Right renal pelvis (tissue), 4 donors: ENCODE measurements around the gene PER3. TPM values are rescaled to one million over a fixed set of nuclear protein-coding genes. Genes with fewer than 3 reads are reported as not detected.
"Not testable (repeated sequence)": the region's sequence is repeated elsewhere in the genome, so short reads cannot be mapped to it uniquely, and the experiment has no call there.

ENCODE experiments used
- DNase-seq, 4 donors: peaks; one replicate each; pipeline ENCODE4 v3.0.0-alpha.2; 2013; ENCODE audit warnings: low read depth in 4 of 4, low spot score in 3 of 4, missing footprints in 1 of 4
- polyA plus RNA-seq, 4 donors: library from polyadenylated mRNA; unstranded; fragments of 120-200 nt; gene quantifications; one replicate each; pipeline ENCODE4 v1.2.1, GENCODE V29; 2013; ENCODE audit not compliant: insufficient read length in 4 of 4

The PER3 gene
- polyA plus RNA-seq, 4 donors: 11.9 to 14.4 (median 13.0) TPM

GRCh38 chr1:7777591-7777990 lies 6.5 kb upstream of the PER3 start:
- DNase-seq: no peak

GRCh38 chr1:7778133-7778628 lies 5.9 kb upstream of the PER3 start:
- no peak for DNase-seq

- no peak for DNase-seq
Observed at GRCh38 chr1:7780976-7781375, 3.1 kb upstream of the PER3 start.

- DNase-seq: no peak
Observed at GRCh38 chr1:7781501-7781900, 2.6 kb upstream of the PER3 start.

GRCh38 chr1:7781923-7782495 lies 2.1 kb upstream of the PER3 start:
- no peak for DNase-seq

GRCh38 chr1:7783178-7783711 lies 846 bp upstream of the PER3 start:
- DNase-seq: no peak

- DNase-seq: no peak
Observed at GRCh38 chr1:7784492-7785071, 491 bp downstream of the PER3 start.

- no peak for DNase-seq
Observed at GRCh38 chr1:7785108-7785507, 1.0 kb downstream of the PER3 start.

GRCh38 chr1:7786795-7787194 lies 2.7 kb downstream of the PER3 start:
- DNase-seq: no peak

GRCh38 chr1:7789828-7790227 lies 5.7 kb downstream of the PER3 start:
- DNase-seq: no peak

- not testable (repeated sequence) for DNase-seq
Observed at GRCh38 chr1:7791027-7791426, 6.9 kb downstream of the PER3 start.

- no peak for DNase-seq
Observed at GRCh38 chr1:7795406-7795805, 11.3 kb downstream of the PER3 start.

- no peak for DNase-seq
Observed at GRCh38 chr1:7805460-7805859, 21.4 kb downstream of the PER3 start.

GRCh38 chr1:7808253-7808844 lies 24.3 kb downstream of the PER3 start:
- DNase-seq: no peak

- no peak for DNase-seq
Observed at GRCh38 chr1:7809742-7810141, 25.7 kb downstream of the PER3 start.

- no peak for DNase-seq
Observed at GRCh38 chr1:7810395-7810794, 26.3 kb downstream of the PER3 start.

- no peak for DNase-seq
Observed at GRCh38 chr1:7811476-7811875, 27.4 kb downstream of the PER3 start.

- DNase-seq: no peak
Observed at GRCh38 chr1:7813677-7814373, 29.7 kb downstream of the PER3 start.

GRCh38 chr1:7821282-7821681 lies 37.2 kb downstream of the PER3 start:
- no peak for DNase-seq

- DNase-seq: no peak
Observed at GRCh38 chr1:7824701-7825100, 40.6 kb downstream of the PER3 start.

- no peak for DNase-seq
Observed at GRCh38 chr1:7826363-7826762, 42.3 kb downstream of the PER3 start.
